NB4 (cell line): ENCODE results near the gene PNRC2.
A peak's percentile ranks its signal among the peaks of the same experiment; 100 is the strongest.
"Not testable (repeated sequence)": the region's sequence is repeated elsewhere in the genome, so short reads cannot be mapped to it uniquely, and the experiment has no call there.

Experiments
- DNase-seq: peaks from one replicate; pipeline ENCODE4 v3.0.0; 2010; ENCODE audit warnings: low read depth
- H3K4me3 ChIP-seq: one replicate; pipeline ENCODE4 v1.5.1; 2011; ENCODE audit warnings: mild to moderate bottlenecking, low read depth, low read length, moderate library complexity
- CTCF ChIP-seq: IDR thresholded peaks from one replicate; pipeline ENCODE4 v1.5.1; 2012; ENCODE audit warnings: low read depth, low read length
- MAX ChIP-seq: IDR thresholded peaks from 2 replicates; pipeline ENCODE4 v1.6.1; 2011; ENCODE audit warnings: low read depth, low read length
- MYC ChIP-seq: IDR thresholded peaks from 2 replicates; pipeline ENCODE4 v1.6.1; 2011; ENCODE audit warnings: low read depth, low read length
- POLR2A ChIP-seq: IDR thresholded peaks from 2 replicates; pipeline ENCODE4 v1.6.1; 2011; ENCODE audit warnings: mild to moderate bottlenecking; ENCODE audit not compliant: insufficient read length; ENCODE audit errors: extremely low read depth

The PNRC2 gene

GRCh38 chr1:23931491-23931880, 28.1 kb upstream of the PNRC2 start:
- DNase-seq, result no peak
- no peak overlapping the region for H3K4me3 ChIP-seq
- TF ChIP-seq MYC (no peak), MAX (no peak), CTCF (no peak), POLR2A (no peak)

- no peak for DNase-seq
- no peak for TF ChIP-seq MYC
- TF ChIP-seq MAX, result no peak
- no peak for TF ChIP-seq CTCF
- TF ChIP-seq POLR2A, result no peak
- H3K4me3 ChIP-seq, result no peak overlapping the region
Measured at GRCh38 chr1:23936481-23937176, 23.0 kb upstream of the PNRC2 start.

- no peak for TF ChIP-seq MYC
- no peak for TF ChIP-seq POLR2A
- TF ChIP-seq CTCF, result no peak
- TF ChIP-seq MAX, result no peak
- no peak overlapping the region for H3K4me3 ChIP-seq
- no peak for DNase-seq
Measured at GRCh38 chr1:23947366-23947765, 12.3 kb upstream of the PNRC2 start.

- no peak for TF ChIP-seq CTCF
- no peak for TF ChIP-seq MAX
- TF ChIP-seq MYC, result no peak
- TF ChIP-seq POLR2A, result no peak
- no peak overlapping the region for H3K4me3 ChIP-seq
- DNase-seq, result no peak
Measured at GRCh38 chr1:23953020-23953419, 6.6 kb upstream of the PNRC2 start.

- TF ChIP-seq MAX (no peak), POLR2A (no peak), CTCF (no peak), MYC (no peak)
- DNase-seq, result no peak
- H3K4me3 ChIP-seq, result no peak overlapping the region
Measured at GRCh38 chr1:23957096-23957495, 2.5 kb upstream of the PNRC2 start.

- H3K4me3 ChIP-seq, result peak overlapping the region; percentile 64
- not testable (repeated sequence) for DNase-seq
Measured at GRCh38 chr1:23958040-23958809, 1.4 kb upstream of the PNRC2 start.
